Activated CD4-positive, alpha-beta T cell treated with anti-CD3 and anti-CD28 coated beads for 48 hours (primary cell): ENCODE measurements around the gene NCCRP1.

Experiments
- DNase-seq: peaks from one replicate; pipeline ENCODE4 v3.0.0-alpha.2; 2020

Gene NCCRP1

GRCh38 chr19:39248806-39249205 is 52.0 kb downstream of the NCCRP1 start, which contains the start of gene IFNL4:
IFNL4 (minus strand) TSS chr19:39248856.
- no peak for DNase-seq

- no peak for DNase-seq
Observed at GRCh38 chr19:39251081-39251480, 54.3 kb downstream of the NCCRP1 start.
